ENCODE results near the gene ANKRD45. TPM values are rescaled to one million over a fixed set of nuclear protein-coding genes. Genes with fewer than 3 reads are reported as not detected.

The ANKRD45 gene
- total RNA-seq, 1 donor from 2014 or later = 2.3 TPM

GRCh38 chr1:173661271-173661670, 8.4 kb downstream of the ANKRD45 start:
- H3K4me1 Mint-ChIP-seq = no peaks in the 10 kb centered on the region
- no peak overlapping the region for H3K27ac ChIP-seq
- peaks cover 6% of the 10 kb centered on the region for H3K36me3 Mint-ChIP-seq
- H3K9ac ChIP-seq = no peak overlapping the region
- no peaks in the 10 kb centered on the region for H3K4me1 ChIP-seq
- H3K36me3 ChIP-seq = no peaks in the 10 kb centered on the region
- no peak overlapping the region for H3K4me2 ChIP-seq
- H3F3A ChIP-seq (ENCODE audit: low read depth) = no peaks in the 10 kb centered on the region
- no peak overlapping the region for H3K4me3 Mint-ChIP-seq
- no peaks in the 10 kb centered on the region for H3K27me3 Mint-ChIP-seq (ENCODE audit: insufficient read depth, low read depth)
- peaks cover 40% of the 10 kb centered on the region for H3K79me2 ChIP-seq (ENCODE audit: low read depth)
- no peaks in the 10 kb centered on the region for H3K9me3 ChIP-seq (ENCODE audit: low read depth)
- no peak overlapping the region for H2AFZ ChIP-seq (replicated peaks)
- no peak overlapping the region for H3K4me3 ChIP-seq
- TF ChIP-seq EZH2phosphoT487 (IDR thresholded peaks at IDR 0.05) (no peak), EZH2 (IDR thresholded peaks at IDR 0.05) (no peak), CTCF (IDR thresholded peaks at IDR 0.05) (no peak)
- DNase-seq (ENCODE audit: low spot score) = no peak
- H3K9me3 Mint-ChIP-seq = peaks cover 7% of the 10 kb centered on the region
- H4K20me1 ChIP-seq (ENCODE audit: low read depth) = no peaks in the 10 kb centered on the region
- no peak overlapping the region for H3K27ac Mint-ChIP-seq
- no peaks in the 10 kb centered on the region for H3K27me3 ChIP-seq

DNA sequence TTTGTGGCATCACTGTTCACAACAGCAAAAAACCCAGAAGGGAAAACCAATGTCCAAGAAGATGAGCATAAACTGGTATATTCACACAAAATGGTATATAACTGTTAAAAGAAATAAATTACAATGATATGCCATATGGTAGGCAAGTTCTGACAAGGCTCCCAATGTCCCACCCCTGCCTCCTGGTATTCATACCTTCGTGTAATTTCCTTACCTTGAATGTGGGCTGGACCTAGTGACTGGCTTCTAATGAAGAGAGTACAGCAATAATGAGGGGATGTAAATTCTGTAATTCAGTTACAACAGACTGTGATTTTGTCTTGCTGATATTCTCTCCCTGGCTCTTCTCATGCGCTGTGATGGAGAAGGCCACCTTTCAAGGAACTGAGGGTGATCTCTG, 9.3 kb downstream of the ANKRD45 start:
- H3K27ac Mint-ChIP-seq = no peak overlapping the region
- H3K4me3 Mint-ChIP-seq = no peak overlapping the region
- H3K36me3 ChIP-seq = no peaks in the 10 kb centered on the region
- H3K79me2 ChIP-seq (ENCODE audit: low read depth) = peaks cover 50% of the 10 kb centered on the region
- H3K27me3 Mint-ChIP-seq (ENCODE audit: insufficient read depth, low read depth) = no peaks in the 10 kb centered on the region
- no peak overlapping the region for H2AFZ ChIP-seq (replicated peaks)
- peaks cover 10% of the 10 kb centered on the region for H3K36me3 Mint-ChIP-seq
- H3K9ac ChIP-seq = no peak overlapping the region
- H3K9me3 Mint-ChIP-seq = peaks cover 12% of the 10 kb centered on the region
- H3K4me2 ChIP-seq = no peak overlapping the region
- no peak overlapping the region for H3K4me3 ChIP-seq
- TF ChIP-seq CTCF (IDR thresholded peaks at IDR 0.05) (no peak), EZH2 (IDR thresholded peaks at IDR 0.05) (no peak), EZH2phosphoT487 (IDR thresholded peaks at IDR 0.05) (no peak)
- no peak overlapping the region for H3K27ac ChIP-seq
- H3K4me1 Mint-ChIP-seq = no peaks in the 10 kb centered on the region
- H4K20me1 ChIP-seq (ENCODE audit: low read depth) = no peaks in the 10 kb centered on the region
- no peaks in the 10 kb centered on the region for H3K9me3 ChIP-seq (ENCODE audit: low read depth)
- no peaks in the 10 kb centered on the region for H3K4me1 ChIP-seq
- no peaks in the 10 kb centered on the region for H3K27me3 ChIP-seq
- DNase-seq (ENCODE audit: low spot score) = no peak
- no peaks in the 10 kb centered on the region for H3F3A ChIP-seq (ENCODE audit: low read depth)

- DNase-seq (ENCODE audit: low spot score) = no peak
- H3K27ac ChIP-seq = no peak overlapping the region
- no peaks in the 10 kb centered on the region for H3K27me3 ChIP-seq
- no peak overlapping the region for H2AFZ ChIP-seq (replicated peaks)
- TF ChIP-seq CTCF (IDR thresholded peaks at IDR 0.05) (no peak), EZH2 (IDR thresholded peaks at IDR 0.05) (no peak), EZH2phosphoT487 (IDR thresholded peaks at IDR 0.05) (no peak)
- no peak overlapping the region for H3K4me3 Mint-ChIP-seq
- no peak overlapping the region for H3K4me3 ChIP-seq
- H3K4me1 Mint-ChIP-seq = no peaks in the 10 kb centered on the region
- peaks cover 21% of the 10 kb centered on the region for H3K36me3 ChIP-seq
- H4K20me1 ChIP-seq (ENCODE audit: low read depth) = peaks cover 5% of the 10 kb centered on the region
- no peak overlapping the region for H3K4me2 ChIP-seq
- H3K27ac Mint-ChIP-seq = no peak overlapping the region
- H3K79me2 ChIP-seq (ENCODE audit: low read depth) = peaks cover 97% of the 10 kb centered on the region
- no peaks in the 10 kb centered on the region for H3K9me3 ChIP-seq (ENCODE audit: low read depth)
- peaks cover 12% of the 10 kb centered on the region for H3K9me3 Mint-ChIP-seq
- no peaks in the 10 kb centered on the region for H3K27me3 Mint-ChIP-seq (ENCODE audit: insufficient read depth, low read depth)
- H3K4me1 ChIP-seq = no peaks in the 10 kb centered on the region
- no peaks in the 10 kb centered on the region for H3K36me3 Mint-ChIP-seq
- H3K9ac ChIP-seq = no peak overlapping the region
- no peaks in the 10 kb centered on the region for H3F3A ChIP-seq (ENCODE audit: low read depth)
Measured at GRCh38 chr1:173648880-173649605, 20.6 kb downstream of the ANKRD45 start.
